GM19463 (cell line): ENCODE data around the gene SLC39A11.
"Not testable (repeated sequence)": the region's sequence is repeated elsewhere in the genome, so short reads cannot be mapped to it uniquely, and the experiment has no call there.

Experiments used
- ATAC-seq: cut with Tn5 transposase; IDR thresholded peaks from one replicate; pipeline ENCODE4 v1.9.1; 2021; ENCODE audit warnings: mild to moderate bottlenecking, moderate library complexity; ENCODE audit not compliant: unreplicated experiment

SLC39A11 gene

GRCh38 chr17:73111386-73111785, 18.9 kb upstream of the SLC39A11 start:
- ATAC-seq, result no peak

- no peak for ATAC-seq
Observed at GRCh38 chr17:73107191-73107590, 14.7 kb upstream of the SLC39A11 start.

- no peak for ATAC-seq
Observed at GRCh38 chr17:73105431-73105830, 12.9 kb upstream of the SLC39A11 start.

- ATAC-seq, result no peak
Observed at GRCh38 chr17:73104450-73104849, 12.0 kb upstream of the SLC39A11 start.

GRCh38 chr17:73103641-73104335, 11.3 kb upstream of the SLC39A11 start:
- no peak for ATAC-seq

GRCh38 chr17:73101031-73101430, 8.5 kb upstream of the SLC39A11 start:
- ATAC-seq, result no peak

- no peak for ATAC-seq
Observed at GRCh38 chr17:73100363-73100762, 7.9 kb upstream of the SLC39A11 start.

GRCh38 chr17:73099511-73099910, 7.0 kb upstream of the SLC39A11 start:
- ATAC-seq, result no peak

- ATAC-seq, result no peak
Observed at GRCh38 chr17:73098919-73099318, 6.4 kb upstream of the SLC39A11 start.

- not testable (repeated sequence) for ATAC-seq
Observed at GRCh38 chr17:73097973-73098765, 5.7 kb upstream of the SLC39A11 start.

GRCh38 chr17:73096866-73097265, 4.4 kb upstream of the SLC39A11 start:
- ATAC-seq, result no peak

GRCh38 chr17:73096211-73096610, 3.7 kb upstream of the SLC39A11 start:
- ATAC-seq, result no peak

- no peak for ATAC-seq
Observed at GRCh38 chr17:73093286-73093685, 798 bp upstream of the SLC39A11 start.

GRCh38 chr17:73091770-73092522, 542 bp downstream of the SLC39A11 start:
- ATAC-seq, result no peak

- no peak for ATAC-seq
Observed at GRCh38 chr17:73091410-73091769, 1.1 kb downstream of the SLC39A11 start.

- no peak for ATAC-seq
Observed at GRCh38 chr17:73090396-73091202, 1.9 kb downstream of the SLC39A11 start.

GRCh38 chr17:73089322-73090317, 2.9 kb downstream of the SLC39A11 start:
- ATAC-seq, result no peak

GRCh38 chr17:73088561-73088960, 3.9 kb downstream of the SLC39A11 start:
- ATAC-seq, result no peak

- no peak for ATAC-seq
Observed at GRCh38 chr17:73083432-73083831, 9.1 kb downstream of the SLC39A11 start.

GRCh38 chr17:73074566-73074965, 17.9 kb downstream of the SLC39A11 start:
- no peak for ATAC-seq
